NT2/D1 (cell line): ENCODE measurements around the gene CDH13.

ENCODE experiments used
- DNase-seq: peaks from one replicate; pipeline ENCODE4 v3.0.0-alpha.2; 2011; ENCODE audit warnings: low read depth, low spot score
- H3K27me3 ChIP-seq: 2 replicates; pipeline ENCODE4 v1.6.0; 2011; ENCODE audit warnings: mild to moderate bottlenecking; ENCODE audit not compliant: insufficient read length, insufficient read depth
- H3K36me3 ChIP-seq: 2 replicates; pipeline ENCODE4 v1.6.1; 2011; ENCODE audit warnings: mild to moderate bottlenecking, low read length, mixed read lengths; ENCODE audit not compliant: insufficient read depth, insufficient read length
- H3K4me1 ChIP-seq: 2 replicates; pipeline ENCODE4 v1.5.1; 2011; ENCODE audit not compliant: insufficient read depth, insufficient read length
- H3K4me3 ChIP-seq: 2 replicates; pipeline ENCODE4 v1.5.1; 2011; ENCODE audit warnings: low read depth; ENCODE audit not compliant: insufficient read length
- H3K9ac ChIP-seq: 2 replicates; pipeline ENCODE4 v1.6.0; 2011; ENCODE audit warnings: low read depth; ENCODE audit not compliant: insufficient read length
- H3K9me3 ChIP-seq: 2 replicates; pipeline ENCODE4 v1.5.1; 2011; ENCODE audit warnings: mild to moderate bottlenecking, low read length; ENCODE audit not compliant: insufficient read depth
- SUZ12 ChIP-seq: IDR thresholded peaks from 2 replicates; pipeline ENCODE4 v1.6.1; 2011; ENCODE audit not compliant: insufficient read length, insufficient read depth; ENCODE audit errors: extremely low read depth
- YY1 ChIP-seq: IDR thresholded peaks from 2 replicates; pipeline ENCODE4 v1.6.1; 2011; ENCODE audit not compliant: insufficient read length, insufficient read depth
- ZNF274 ChIP-seq: IDR thresholded peaks from 2 replicates; pipeline ENCODE4 v1.6.1; 2011; ENCODE audit warnings: mild to moderate bottlenecking, low read depth, low read length

Gene CDH13

GRCh38 chr16:82735673-82736091 is 108.9 kb downstream of the CDH13 start:
- no peak overlapping the region for H3K9ac ChIP-seq
- H3K27me3 ChIP-seq = no peaks in the 10 kb centered on the region
- H3K9me3 ChIP-seq = no peaks in the 10 kb centered on the region

GRCh38 chr16:82736224-82736623 is 109.5 kb downstream of the CDH13 start:
- DNase-seq = no peak
- H3K9ac ChIP-seq = no peak overlapping the region
- no peaks in the 10 kb centered on the region for H3K27me3 ChIP-seq
- no peak for TF ChIP-seq YY1
- TF ChIP-seq ZNF274 = no peak
- no peak for TF ChIP-seq SUZ12
- H3K36me3 ChIP-seq = no peaks in the 10 kb centered on the region
- H3K4me3 ChIP-seq = no peak overlapping the region
- no peaks in the 10 kb centered on the region for H3K9me3 ChIP-seq
- no peaks in the 10 kb centered on the region for H3K4me1 ChIP-seq

More at GRCh38 chr16:82735673-82736091, 108.9 kb downstream of the CDH13 start:
- Histone ChIP-seq H3K4me1 (no peaks in the 10 kb centered on the region), H3K36me3 (no peaks in the 10 kb centered on the region), H3K4me3 (no peak overlapping the region)
- TF ChIP-seq YY1 = no peak
- TF ChIP-seq SUZ12 = no peak
- no peak for TF ChIP-seq ZNF274
- no peak for DNase-seq

GRCh38 chr16:82738699-82739098 is 111.9 kb downstream of the CDH13 start:
- H3K27me3 ChIP-seq = no peaks in the 10 kb centered on the region
- no peaks in the 10 kb centered on the region for H3K4me1 ChIP-seq
- H3K9me3 ChIP-seq = no peaks in the 10 kb centered on the region
- no peak overlapping the region for H3K4me3 ChIP-seq
- DNase-seq = no peak
- H3K36me3 ChIP-seq = no peaks in the 10 kb centered on the region
- no peak for TF ChIP-seq YY1
- no peak for TF ChIP-seq SUZ12
- no peak for TF ChIP-seq ZNF274
- H3K9ac ChIP-seq = no peak overlapping the region

- H3K36me3 ChIP-seq = no peaks in the 10 kb centered on the region
- DNase-seq = no peak
- no peak overlapping the region for H3K4me3 ChIP-seq
- H3K9me3 ChIP-seq = no peaks in the 10 kb centered on the region
- TF ChIP-seq ZNF274 = no peak
- no peak for TF ChIP-seq SUZ12
- TF ChIP-seq YY1 = no peak
- H3K9ac ChIP-seq = no peak overlapping the region
- H3K4me1 ChIP-seq = no peaks in the 10 kb centered on the region
- peaks cover 4% of the 10 kb centered on the region for H3K27me3 ChIP-seq
These were observed 114.4 kb downstream of the CDH13 start for GRCh38 chr16:82741073-82741615.

- H3K4me3 ChIP-seq = no peak overlapping the region
- no peak overlapping the region for H3K9ac ChIP-seq
- H3K27me3 ChIP-seq = peaks cover 11% of the 10 kb centered on the region
- TF ChIP-seq YY1 (no peak), ZNF274 (no peak), SUZ12 (no peak)
- no peak for DNase-seq
- no peaks in the 10 kb centered on the region for H3K36me3 ChIP-seq
- no peaks in the 10 kb centered on the region for H3K9me3 ChIP-seq
- H3K4me1 ChIP-seq = no peaks in the 10 kb centered on the region
These were observed 118.2 kb downstream of the CDH13 start for GRCh38 chr16:82744958-82745357.

GRCh38 chr16:82748026-82748425 is 121.3 kb downstream of the CDH13 start:
- no peak for TF ChIP-seq YY1
- H3K27me3 ChIP-seq = peaks cover 11% of the 10 kb centered on the region

GRCh38 chr16:82750068-82750467 is 123.3 kb downstream of the CDH13 start:
- Histone ChIP-seq H3K9me3 (no peaks in the 10 kb centered on the region), H3K36me3 (no peaks in the 10 kb centered on the region), H3K27me3 (peaks cover 7% of the 10 kb centered on the region), H3K4me3 (no peak overlapping the region), H3K9ac (no peak overlapping the region), H3K4me1 (no peaks in the 10 kb centered on the region)
- TF ChIP-seq SUZ12 = no peak
- TF ChIP-seq YY1 = no peak
- no peak for TF ChIP-seq ZNF274
- no peak for DNase-seq

More at GRCh38 chr16:82748026-82748425, 121.3 kb downstream of the CDH13 start:
- no peaks in the 10 kb centered on the region for H3K36me3 ChIP-seq
- no peaks in the 10 kb centered on the region for H3K4me1 ChIP-seq
- DNase-seq = no peak
- no peak overlapping the region for H3K9ac ChIP-seq
- H3K4me3 ChIP-seq = no peak overlapping the region
- H3K9me3 ChIP-seq = no peaks in the 10 kb centered on the region

- H3K27me3 ChIP-seq = peaks cover 7% of the 10 kb centered on the region
- no peak for DNase-seq
- H3K9me3 ChIP-seq = no peaks in the 10 kb centered on the region
- H3K4me1 ChIP-seq = no peaks in the 10 kb centered on the region
- H3K4me3 ChIP-seq = no peak overlapping the region
- no peak for TF ChIP-seq YY1
- TF ChIP-seq ZNF274 = no peak
- no peak for TF ChIP-seq SUZ12
- no peaks in the 10 kb centered on the region for H3K36me3 ChIP-seq
- no peak overlapping the region for H3K9ac ChIP-seq
These were observed 124.3 kb downstream of the CDH13 start for GRCh38 chr16:82751020-82751419.
